H1 (cell line): Measurements from ENCODE around the gene RNASE1. TPM values are rescaled to one million over a fixed set of nuclear protein-coding genes. Genes with fewer than 3 reads are reported as not detected.

Source experiments
- CTCF ChIA-PET: fragments of 300-600 bp; sonication (Branson Sonifier 250); formaldehyde crosslinking; loops from one replicate; lab custom pipeline; 2021; ENCODE audit not compliant: partially characterized antibody; lab: Charles Lee
- POLR2A ChIA-PET: fragments of 300-600 bp; sonication (Branson Sonifier 250); formaldehyde crosslinking; loops from one replicate; lab custom pipeline; 2021; ENCODE audit warnings: inconsistent platforms; ENCODE audit not compliant: partially characterized antibody; lab: Charles Lee
- DNase-seq, 2 experiments: peaks; one replicate each; pipeline versions ENCODE4 v3.0.0 to v3.0.0-alpha.2; 2010 to 2022; ENCODE audit warnings: low spot score in 2 of 2, low read depth in 1 of 2, mixed read lengths in 1 of 2
- FAIRE-seq: peaks from 2 replicates; lab custom pipeline; 2011; peaks lifted over from hg19 to GRCh38; lab: Jason Lieb, UNC
- H2AFZ ChIP-seq: 2 replicates; pipeline ENCODE4 v1.8.1; 2012; ENCODE audit warnings: low read length, inconsistent platforms
- H2AK5ac ChIP-seq: 2 replicates; pipeline ENCODE4 v1.6.1; 2013; ENCODE audit warnings: low read depth, low read length
- H2BK120ac ChIP-seq: replicated peaks from 2 replicates; pipeline ENCODE3; 2013; ENCODE audit warnings: low read depth, low read length, inconsistent platforms
- H2BK12ac ChIP-seq: 2 replicates; pipeline ENCODE4 v1.6.1; 2013; ENCODE audit warnings: low read depth, low read length
- H2BK15ac ChIP-seq: 2 replicates; pipeline ENCODE4 v1.6.1; 2013; ENCODE audit warnings: low read length
- H2BK20ac ChIP-seq: 2 replicates; pipeline ENCODE4 v1.6.1; 2013; ENCODE audit warnings: low read length
- H2BK5ac ChIP-seq: 2 replicates; pipeline ENCODE4 v1.6.1; 2013; ENCODE audit warnings: low read depth, low read length
- H3K14ac ChIP-seq: 2 replicates; pipeline ENCODE4 v1.6.1; 2013; ENCODE audit warnings: inconsistent platforms; ENCODE audit not compliant: insufficient read length
- H3K18ac ChIP-seq: 2 replicates; pipeline ENCODE4 v1.6.1; 2013; ENCODE audit warnings: low read length; ENCODE audit errors: extremely low read depth
- H3K23ac ChIP-seq: 2 replicates; pipeline ENCODE4 v1.6.1; 2013; ENCODE audit warnings: inconsistent platforms; ENCODE audit not compliant: insufficient read length
- H3K23me2 ChIP-seq: 2 replicates; pipeline ENCODE4 v1.6.1; 2013; ENCODE audit warnings: low read depth, low read length
- H3K27ac ChIP-seq: 2 replicates; pipeline ENCODE4 v1.6.1; 2011; ENCODE audit warnings: low read depth, low read length, inconsistent platforms
- H3K27me3 ChIP-seq, 4 experiments: replicated peaks in 1 of 4; 1 replicate in 1 of 4; 2 replicates in 3 of 4; pipeline versions ENCODE4 v1.6.1 to v1.8.1; 2011 to 2013; ENCODE audit warnings: low read length in 3 of 4, mild to moderate bottlenecking in 3 of 4, inconsistent platforms in 2 of 4, mixed read lengths in 2 of 4, moderate library complexity in 1 of 4; ENCODE audit not compliant: control insufficient read depth in 3 of 4, insufficient read depth in 3 of 4; ENCODE audit errors: extremely low read depth in 1 of 4
- H3K36me3 ChIP-seq, 4 experiments: 2 replicates each; pipeline versions ENCODE4 v1.6.1 to v1.8.1; 2011 to 2013; ENCODE audit warnings: mild to moderate bottlenecking in 4 of 4, low read length in 3 of 4, moderate library complexity in 2 of 4, control low read depth in 1 of 4, inconsistent platforms in 1 of 4; ENCODE audit not compliant: insufficient read depth in 4 of 4, control insufficient read depth in 2 of 4
- H3K4ac ChIP-seq: replicated peaks from 2 replicates; pipeline ENCODE3; 2013; ENCODE audit warnings: low read length, low read depth, mixed read lengths, inconsistent platforms; ENCODE audit not compliant: insufficient read length
- H3K4me1 ChIP-seq, 4 experiments: replicated peaks in 1 of 4; 1 replicate in 1 of 4; 2 replicates in 3 of 4; pipeline versions ENCODE4 v1.6.1 to v1.8.1; 2011 to 2013; ENCODE audit warnings: low read length in 3 of 4, inconsistent platforms in 2 of 4, mixed read lengths in 1 of 4; ENCODE audit not compliant: insufficient read depth in 4 of 4, control insufficient read depth in 3 of 4
- H3K4me2 ChIP-seq, 2 experiments: 2 replicates each; pipeline versions ENCODE4 v1.6.1 to v1.8.1; 2011 to 2013; ENCODE audit warnings: low read depth in 2 of 2, low read length in 2 of 2, control low read depth in 1 of 2, inconsistent platforms in 1 of 2, mild to moderate bottlenecking in 1 of 2; ENCODE audit not compliant: insufficient read depth in 1 of 2
- H3K4me3 ChIP-seq, 4 experiments: fragments of 200-600, 300-600 bp in 1 of 4; sonication (generic), shearing (Covaris generic), sonication (Bioruptor Twin) in 1 of 4; 2 replicates each; pipeline versions ENCODE4 v1.5.1 to v1.8.1; 2011 to 2016; ENCODE audit warnings: low read length in 4 of 4, low read depth in 3 of 4, control low read depth in 2 of 4, inconsistent platforms in 2 of 4, mild to moderate bottlenecking in 2 of 4, mixed read lengths in 1 of 4, moderate library complexity in 1 of 4; ENCODE audit not compliant: insufficient read depth in 2 of 4; ENCODE audit errors: extremely low read depth in 1 of 4
- H3K56ac ChIP-seq: replicated peaks from 2 replicates; pipeline ENCODE3; 2013; ENCODE audit warnings: low read depth, mild to moderate bottlenecking, mixed read lengths, low read length, inconsistent platforms; ENCODE audit not compliant: insufficient read length
- H3K79me1 ChIP-seq: 2 replicates; pipeline ENCODE4 v1.6.1; 2013; ENCODE audit warnings: low read depth, low read length, control low read depth
- H3K79me2 ChIP-seq, 2 experiments: 2 replicates each; pipeline versions ENCODE4 v1.6.1 to v1.8.1; 2012 to 2013; ENCODE audit warnings: low read length in 2 of 2, mild to moderate bottlenecking in 2 of 2, inconsistent platforms in 1 of 2; ENCODE audit not compliant: insufficient read depth in 2 of 2, control insufficient read depth in 1 of 2
- H3K9ac ChIP-seq, 4 experiments: replicated peaks in 1 of 4; 1 replicate in 1 of 4; 2 replicates in 3 of 4; pipeline versions ENCODE4 v1.6.1 to v1.8.1; 2011 to 2013; ENCODE audit warnings: low read depth in 3 of 4, low read length in 3 of 4, control low read depth in 2 of 4, mild to moderate bottlenecking in 2 of 4, moderate library complexity in 2 of 4, inconsistent platforms in 1 of 4; ENCODE audit errors: extremely low read depth in 1 of 4
- H3K9me3 ChIP-seq, 2 experiments: 2 replicates each; pipeline versions ENCODE4 v1.6.1 to v1.8.1; 2012 to 2013; ENCODE audit warnings: mild to moderate bottlenecking in 2 of 2, moderate library complexity in 2 of 2, control low read depth in 1 of 2, inconsistent platforms in 1 of 2, low read depth in 1 of 2, low read length in 1 of 2, mixed read lengths in 1 of 2; ENCODE audit not compliant: insufficient read depth in 2 of 2
- H4K20me1 ChIP-seq, 2 experiments: replicated peaks in 1 of 2; 2 replicates each; pipeline versions ENCODE3 to v1.8.1; 2011 to 2013; ENCODE audit warnings: inconsistent platforms in 2 of 2, low read length in 2 of 2, mild to moderate bottlenecking in 1 of 2; ENCODE audit not compliant: insufficient read depth in 2 of 2, control insufficient read depth in 1 of 2
- H4K5ac ChIP-seq: 2 replicates; pipeline ENCODE4 v1.6.1; 2013; ENCODE audit warnings: low read length, low read depth, mixed read lengths, inconsistent platforms; ENCODE audit not compliant: insufficient read length
- H4K8ac ChIP-seq: 2 replicates; pipeline ENCODE4 v1.8.0; 2013; ENCODE audit warnings: mild to moderate bottlenecking, moderate library complexity, low read length, inconsistent platforms; ENCODE audit not compliant: insufficient read depth; ENCODE audit errors: extremely low read depth
- H4K91ac ChIP-seq: replicated peaks from 2 replicates; pipeline ENCODE3; 2013; ENCODE audit warnings: low read length, mixed read lengths, inconsistent platforms; ENCODE audit not compliant: insufficient read length
- SP2 ChIP-seq: IDR thresholded peaks from 2 replicates; pipeline ENCODE4 v1.6.1; 2012; ENCODE audit warnings: mild to moderate bottlenecking, low read length, inconsistent platforms
- WGBS, 2 experiments: shearing (Covaris generic) in 1 of 2; methylation state at CpG; one replicate each; pipeline versions ENCODE4 v1.1.6 to v1.1.7; 2013 to 2015; ENCODE audit warnings: low lambda C conversion rate in 2 of 2, mixed read lengths in 2 of 2, inconsistent platforms in 1 of 2, low coverage in 1 of 2, missing lambda C conversion rate in 1 of 2; ENCODE audit not compliant: insufficient replicate concordance in 2 of 2, insufficient coverage in 1 of 2, insufficient read length in 1 of 2; ENCODE audit errors: extremely low coverage in 1 of 2, missing lambda C conversion rate in 1 of 2; 5-methylcytosine and 5-hydroxymethylcytosine counted together
- polyA plus RNA-seq, 7 experiments: library from polyadenylated mRNA; depleted of rRNA in 3 of 7; stranded (reverse) in 5 of 7; unstranded in 2 of 7; fragments of >200 nt in 5 of 7; fragments of 200-250 nt in 2 of 7; gene quantifications; 1 replicate in 5 of 7; 2 replicates in 1 of 7; 4 replicates in 1 of 7; pipeline versions ENCODE4 v1.2.1 to v1.2.3, GENCODE V29; 2011 to 2013; ENCODE audit warnings: missing spikeins in 2 of 7, mixed read lengths in 2 of 7
- total RNA-seq: library from RNA; stranded (reverse); fragmentation: NEBNext Ultra II Directional; extraction: Animal tissue kit (Norgen Biotek cat#: 25700); gene quantifications from 2 replicates; pipeline ENCODE4 v1.2.1, GENCODE V29; 2021

RNASE1 gene
- total and polyA plus RNA-seq, 2 of the 8 experiments (the other 6 are each of a cell fraction or from before 2014, with no cell fraction given): 2.2 to 13.4 TPM

- H2BK12ac ChIP-seq: no peak overlapping the region
- no peaks in the 10 kb centered on the region for H3K36me3 ChIP-seq
- H3K23ac ChIP-seq: no peak overlapping the region
- no peak overlapping the region for H3K4me3 ChIP-seq
- H2BK20ac ChIP-seq: no peak overlapping the region
- no peak overlapping the region for H4K8ac ChIP-seq
- no peak overlapping the region for H3K4ac ChIP-seq
- H3K4me2 ChIP-seq: no peak overlapping the region
- DNase-seq (no peak), FAIRE-seq (no peak)
- no peak overlapping the region for H2BK5ac ChIP-seq
- H2BK15ac ChIP-seq: 0 out of 2 replicates have a peak overlapping the region, but pooled peaks have one; percentile 12
- no peak overlapping the region for H2AK5ac ChIP-seq
- no peaks in the 10 kb centered on the region for H3K23me2 ChIP-seq
- POLR2A ChIA-PET: interaction anchor here (0.6 kb wide), 1 partner anchor 202 kb away, joined by 3 read pairs; the partner anchor contains the start of gene SLC39A2
- H3K79me1 ChIP-seq: no peaks in the 10 kb centered on the region
- H4K91ac ChIP-seq: no peak overlapping the region
- no peak for TF ChIP-seq SP2
- H3K18ac ChIP-seq: no peak overlapping the region
- H3K4me1 ChIP-seq: peaks cover 0 to 8% (median 4%) of the 10 kb centered on the region in 4 experiments; a peak in 3 of 7 replicates
- no peaks in the 10 kb centered on the region for H3K27me3 ChIP-seq
- no peaks in the 10 kb centered on the region for H3K79me2 ChIP-seq
- WGBS, 2 experiments: 68% methylated on average over 1 of the region's 1 CpG; no CpG with 5 or more reads in 1 of the 2 experiments
- H3K56ac ChIP-seq: no peak overlapping the region
- H3K9ac ChIP-seq: no peak overlapping the region
- no peak overlapping the region for H2AFZ ChIP-seq
- no peaks in the 10 kb centered on the region for H3K9me3 ChIP-seq
- no peak overlapping the region for H4K5ac ChIP-seq
- H3K14ac ChIP-seq: no peak overlapping the region
- CTCF ChIA-PET: interaction anchor here (1.3 to 1.7 kb wide), 3 partner anchors 14 to 60 kb away, joined by 3 to 6 read pairs (median 4); no protein-coding TSS in a partner anchor
- H4K20me1 ChIP-seq: no peaks in the 10 kb centered on the region
- H3K27ac ChIP-seq: no peak overlapping the region
- no peak overlapping the region for H2BK120ac ChIP-seq
Observed at GRCh38 chr14:20797164-20797563, 5.5 kb downstream of the RNASE1 start.
